ENCODE data around the gene C14orf180. TPM values are rescaled to one million over a fixed set of nuclear protein-coding genes. Genes with fewer than 3 reads are reported as not detected.

Gene C14orf180
- total and polyA plus RNA-seq, 2 of the 8 experiments (the other 6 are each of a cell fraction or from before 2014, with no cell fraction given) = not detected

DNA sequence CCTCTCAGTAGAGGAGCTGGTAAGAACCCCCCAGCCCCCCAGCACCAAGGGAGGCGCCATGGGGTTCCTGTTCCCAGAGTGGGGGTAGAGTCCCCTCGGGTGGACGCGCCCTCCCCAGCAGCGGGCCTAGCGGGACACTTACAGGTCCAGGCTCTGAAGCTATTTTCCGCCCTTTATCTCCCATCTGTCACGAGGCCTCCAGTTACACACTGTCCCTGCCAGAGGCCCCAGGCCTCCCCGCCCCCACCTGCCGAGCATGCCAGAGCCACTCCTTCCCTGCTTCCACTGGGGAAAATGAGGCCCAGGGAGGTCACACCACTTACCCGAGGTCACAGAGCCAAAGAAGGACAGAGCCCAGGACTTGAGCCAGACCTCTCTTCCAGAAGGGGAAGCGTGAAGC lies 3.1 kb downstream of the C14orf180 start (continued):
- TF ChIP-seq ZNF274 (IDR thresholded peaks at IDR 0.05; ENCODE audit: borderline replicate concordance, extremely low read depth, low read length) = no peak
- no peak for TF ChIP-seq ASH2L (IDR thresholded peaks at IDR 0.05; ENCODE audit: low read length)
- TF ChIP-seq SIRT6 (IDR thresholded peaks at IDR 0.05; ENCODE audit: low read length) = no peak
- no peak for TF ChIP-seq TBP (IDR thresholded peaks at IDR 0.05; ENCODE audit: low read depth, low read length)
- no peak for TF ChIP-seq GTF2F1 (IDR thresholded peaks at IDR 0.05; ENCODE audit: borderline replicate concordance, low read depth, low read length)
